ENCODE results near the gene LPCAT3.

GRCh38 chr12:6998715-6999451 is 19.4 kb downstream of the LPCAT3 start:
- TF ChIP-seq CTCF (conservative IDR thresholded peaks at IDR 0.05) (no peak), EZH2 (IDR thresholded peaks at IDR 0.05; ENCODE audit: low read depth) (no peak)
